Spleen (tissue), 11 donors: Measurements from ENCODE around the gene CUBN. TPM values are rescaled to one million over a fixed set of nuclear protein-coding genes. Genes with fewer than 3 reads are reported as not detected.
A peak's percentile ranks its signal among the peaks of the same experiment; 100 is the strongest.

Experiments
- DNase-seq: peaks from one replicate; pipeline ENCODE4 v3.0.0-alpha.2; 2020
- H3K27ac ChIP-seq, 8 donors: fragments of 200-600 bp; sonication (generic) in 7 of 8; 1 replicate in 4 of 8; 2 replicates in 4 of 8; pipeline versions ENCODE4 v1.5.0 to v1.8.0; 2016 to 2021; ENCODE audit warnings: inconsistent platforms in 4 of 8, mild to moderate bottlenecking in 4 of 8, moderate library complexity in 1 of 8
- H3K27me3 ChIP-seq, 7 donors: fragments of 200-600 bp; sonication (generic) in 6 of 7; replicated peaks in 1 of 7; 1 replicate in 4 of 7; 2 replicates in 3 of 7; pipeline versions ENCODE4 v1.5.0 to v1.8.0; 2016 to 2021; ENCODE audit warnings: inconsistent platforms in 3 of 7, mild to moderate bottlenecking in 1 of 7
- H3K36me3 ChIP-seq, 6 donors: fragments of 200-600 bp; sonication (generic) in 5 of 6; 1 replicate in 4 of 6; 2 replicates in 2 of 6; pipeline versions ENCODE4 v1.5.0 to v1.8.0; 2016 to 2021; ENCODE audit warnings: inconsistent platforms in 2 of 6
- H3K4me1 ChIP-seq, 6 donors: fragments of 200-600 bp; sonication (generic) in 5 of 6; 1 replicate in 3 of 6; 2 replicates in 3 of 6; pipeline versions ENCODE4 v1.5.0 to v1.8.0; 2016 to 2021; ENCODE audit warnings: inconsistent platforms in 3 of 6
- H3K4me3 ChIP-seq, 8 donors: fragments of 200-600 bp; sonication (generic) in 7 of 8; 1 replicate in 4 of 8; 2 replicates in 4 of 8; pipeline versions ENCODE4 v1.5.0 to v1.8.0; 2016 to 2021; ENCODE audit warnings: inconsistent platforms in 4 of 8, mild to moderate bottlenecking in 4 of 8, moderate library complexity in 2 of 8
- H3K9me3 ChIP-seq, 8 donors: fragments of 200-600 bp; sonication (generic) in 7 of 8; 1 replicate in 4 of 8; 2 replicates in 4 of 8; pipeline versions ENCODE4 v1.5.0 to v1.8.0; 2016 to 2021; ENCODE audit warnings: inconsistent platforms in 4 of 8
- POLR2A ChIP-seq, 3 donors: fragments of 450-650 bp; IDR thresholded peaks; one replicate each; pipeline ENCODE4 v1.5.1; 2017; ENCODE audit warnings: antibody characterized with exemption in 3 of 3, mild to moderate bottlenecking in 1 of 3
- POLR2AphosphoS5 ChIP-seq, 3 donors: sonication (generic); formaldehyde crosslinking; IDR thresholded peaks; one replicate each; pipeline ENCODE4 v1.5.1; 2017; ENCODE audit warnings: antibody characterized with exemption in 3 of 3
- WGBS, 5 donors: extraction: QIAGEN DNeasy Blood & Tissue Kit in 3 of 5; methylation state at CpG; one replicate each; pipeline versions ENCODE4 v1.1.5 to v1.1.7; 2013 to 2018; 5-methylcytosine and 5-hydroxymethylcytosine counted together
- intact Hi-C: fragments of 100-400 bp; cut with DNase I; formaldehyde crosslinking; loops from one replicate; pipeline ENCODE4 v1.15.0; 2023; ENCODE audit warnings: low total_unique reads
- polyA plus RNA-seq, 3 donors: library from polyadenylated mRNA; stranded (reverse); fragments of 200-250 nt; gene quantifications; one replicate each; pipeline ENCODE4 v1.2.1, GENCODE V29; 2013
- total RNA-seq, 7 donors: library from RNA; depleted of rRNA in 3 of 7; stranded (reverse); fragments of >200 nt in 3 of 7; fragmentation: NEBNext Ultra II Directional in 4 of 7; extraction: Animal tissue kit (Norgen Biotek cat#: 25700) in 4 of 7; gene quantifications; one replicate each; pipeline versions ENCODE4 v1.1.0 to v1.2.1, GENCODE V29; 2016 to 2021
- TF ChIP-seq, protein P1 (sequence below), 11 experiments: fragments of 200-600 bp in 7 of 11; fragments of 450-650 bp in 4 of 11; sonication (generic) in 4 of 11; IDR thresholded peaks in 8 of 11; conservative IDR thresholded peaks in 3 of 11; 1 replicate in 7 of 11; 2 replicates in 4 of 11; pipeline versions ENCODE4 v1.4.0 to v1.8.0; 2016 to 2021; ENCODE audit warnings: antibody characterized with exemption in 11 of 11, inconsistent platforms in 4 of 11, mild to moderate bottlenecking in 1 of 11
- donor health status: healthy with polysubstance abuse.
- donor health status: DM: no; HTN: no; CAD: no; lungs with moderate emphysema.
- donor health status: DM: no; HTN: no; CAD: no.
- donor health status: Bipolar disorder and iron deficiency.
- donor health status: healthy.
- donor health status: DM: no; HTN: no; CAD: no.
- donor health status: DM: yes; HTN: yes; CAD: no.

The CUBN gene
- total and polyA plus RNA-seq, 10 donors = 0.24 to 12.1 (median 5.4) TPM

DNA sequence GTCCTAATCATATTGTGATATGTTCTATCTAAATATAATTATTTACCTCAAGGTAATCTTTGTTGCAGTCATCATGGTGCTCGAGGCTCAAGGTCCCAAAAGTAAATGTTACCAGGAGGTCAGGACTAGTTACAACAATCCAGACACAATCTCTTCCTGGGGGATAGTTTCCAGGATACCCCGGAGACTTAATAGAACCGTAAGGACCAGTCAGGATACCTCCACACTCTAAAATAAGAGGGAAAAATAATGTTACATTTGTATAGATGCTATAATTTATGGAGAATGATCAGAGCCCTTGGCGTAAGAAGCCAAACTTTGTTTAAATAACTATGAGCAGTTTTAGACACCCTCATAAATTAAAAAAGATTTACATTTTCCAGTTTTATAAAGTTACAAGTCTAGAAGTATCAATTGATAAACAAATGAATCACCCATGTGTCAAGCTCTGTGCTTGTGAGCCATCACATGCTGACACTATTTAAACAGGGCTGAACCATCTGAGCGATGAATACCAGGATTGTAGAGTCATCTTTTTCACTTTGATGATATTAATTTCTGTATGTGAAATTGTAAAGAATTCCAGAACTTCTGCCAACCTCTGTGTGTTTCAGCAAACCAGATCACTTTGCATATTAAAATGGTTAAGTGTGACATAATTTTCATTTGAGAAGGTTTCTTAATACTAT is 41.3 kb downstream of the CUBN start:
- 83 to 94% (median 92%) methylated on average over 5 of the region's 5 CpGs for WGBS, 5 donors
- peaks cover 0 to 18% (median 6%) of the 10 kb centered on the region in 6 donors for H3K4me1 ChIP-seq
- no peak for DNase-seq
- H3K27ac ChIP-seq = no peak overlapping the region
- no peaks in the 10 kb centered on the region for H3K27me3 ChIP-seq
- H3K36me3 ChIP-seq = peaks cover 0 to 11% (median 0%) of the 10 kb centered on the region in 6 donors
- no peak for TF ChIP-seq POLR2A (IDR thresholded peaks at IDR 0.05)
- no peak for TF ChIP-seq POLR2AphosphoS5 (IDR thresholded peaks at IDR 0.05)
- TF ChIP-seq, protein P1, sequence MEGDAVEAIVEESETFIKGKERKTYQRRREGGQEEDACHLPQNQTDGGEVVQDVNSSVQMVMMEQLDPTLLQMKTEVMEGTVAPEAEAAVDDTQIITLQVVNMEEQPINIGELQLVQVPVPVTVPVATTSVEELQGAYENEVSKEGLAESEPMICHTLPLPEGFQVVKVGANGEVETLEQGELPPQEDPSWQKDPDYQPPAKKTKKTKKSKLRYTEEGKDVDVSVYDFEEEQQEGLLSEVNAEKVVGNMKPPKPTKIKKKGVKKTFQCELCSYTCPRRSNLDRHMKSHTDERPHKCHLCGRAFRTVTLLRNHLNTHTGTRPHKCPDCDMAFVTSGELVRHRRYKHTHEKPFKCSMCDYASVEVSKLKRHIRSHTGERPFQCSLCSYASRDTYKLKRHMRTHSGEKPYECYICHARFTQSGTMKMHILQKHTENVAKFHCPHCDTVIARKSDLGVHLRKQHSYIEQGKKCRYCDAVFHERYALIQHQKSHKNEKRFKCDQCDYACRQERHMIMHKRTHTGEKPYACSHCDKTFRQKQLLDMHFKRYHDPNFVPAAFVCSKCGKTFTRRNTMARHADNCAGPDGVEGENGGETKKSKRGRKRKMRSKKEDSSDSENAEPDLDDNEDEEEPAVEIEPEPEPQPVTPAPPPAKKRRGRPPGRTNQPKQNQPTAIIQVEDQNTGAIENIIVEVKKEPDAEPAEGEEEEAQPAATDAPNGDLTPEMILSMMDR (IDR thresholded peaks at IDR 0.05 in 8 of 11, conservative IDR thresholded peaks at IDR 0.05 in 3 of 11) = no peak
- H3K4me3 ChIP-seq = no peak overlapping the region
- intact Hi-C loops = no loop called here
- no peaks in the 10 kb centered on the region for H3K9me3 ChIP-seq

DNA sequence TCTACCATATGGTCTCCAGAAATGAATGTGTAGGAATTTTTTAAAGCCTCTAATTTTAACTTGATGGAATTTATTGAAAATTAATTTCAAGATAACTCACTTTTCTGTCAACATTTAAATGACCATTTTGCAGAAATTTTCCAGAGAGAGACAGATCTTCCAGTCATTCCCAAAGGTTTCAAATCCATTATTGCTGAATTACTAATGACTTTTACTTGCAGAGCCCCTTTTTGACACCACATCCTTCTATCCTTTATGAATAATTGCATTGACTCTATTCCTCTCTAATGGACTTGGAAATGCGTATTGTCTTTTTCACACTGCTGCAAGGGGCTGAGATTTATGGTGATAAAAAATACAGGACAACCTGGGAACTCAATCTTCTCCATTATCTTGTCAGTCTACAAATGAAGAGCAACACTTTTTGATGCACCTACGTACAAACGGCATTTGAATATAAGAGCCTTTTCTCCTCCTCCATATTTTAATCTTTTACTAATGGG is 42.7 kb downstream of the CUBN start:
- Histone ChIP-seq H3K36me3 (peaks cover 0 to 11% (median 0%) of the 10 kb centered on the region in 6 donors), H3K27ac (no peak overlapping the region), H3K27me3 (no peaks in the 10 kb centered on the region), H3K4me3 (no peak overlapping the region), H3K4me1 (peaks cover 0 to 18% (median 6%) of the 10 kb centered on the region in 6 donors), H3K9me3 (no peaks in the 10 kb centered on the region)
- TF ChIP-seq POLR2AphosphoS5 (IDR thresholded peaks at IDR 0.05) (no peak), POLR2A (IDR thresholded peaks at IDR 0.05) (no peak)
- TF ChIP-seq, protein P1 (IDR thresholded peaks at IDR 0.05 in 8 of 11, conservative IDR thresholded peaks at IDR 0.05 in 3 of 11) = no peak
- DNase-seq = no peak
- WGBS, 5 donors = 95 to 100% (median 95%) methylated on average over 3 of the region's 3 CpGs
- intact Hi-C loops = no loop called here

DNA sequence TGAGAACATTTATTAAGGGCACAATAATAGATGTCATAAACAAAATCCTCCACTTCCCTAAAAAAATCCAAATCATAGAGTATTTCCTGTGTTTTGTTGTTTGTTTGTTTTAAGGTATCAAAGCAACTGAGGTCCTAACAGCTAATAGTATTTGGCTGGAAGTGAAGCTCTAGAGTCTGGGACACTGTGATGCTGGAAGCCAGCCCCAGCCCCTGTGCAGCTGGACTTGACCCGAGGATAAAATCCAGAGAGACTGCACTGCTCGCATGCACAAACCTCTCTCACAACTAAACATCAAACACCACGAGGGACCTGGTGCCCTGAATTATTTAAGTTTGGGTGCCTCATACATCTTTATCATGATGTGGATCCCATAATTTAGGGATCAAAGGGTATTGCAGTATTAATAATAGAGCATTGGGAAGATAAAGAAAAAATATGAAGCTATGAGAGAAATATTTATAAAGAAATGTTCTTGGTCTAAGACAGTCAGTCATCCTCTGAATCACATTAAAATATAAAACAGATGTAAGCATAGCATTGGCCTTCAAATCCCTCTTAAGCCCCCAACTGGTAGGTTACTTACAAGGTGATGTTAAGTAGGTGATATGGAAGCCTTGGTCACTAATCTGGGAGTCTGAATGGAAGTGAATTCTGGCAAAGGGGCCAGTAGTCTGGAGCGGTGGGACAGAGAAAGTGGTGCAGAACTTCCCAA is 44.4 kb downstream of the CUBN start:
- H3K9me3 ChIP-seq = no peaks in the 10 kb centered on the region
- intact Hi-C loops = no loop called here
- peaks cover 0 to 18% (median 6%) of the 10 kb centered on the region in 6 donors for H3K4me1 ChIP-seq
- DNase-seq = no peak
- H3K27me3 ChIP-seq = no peaks in the 10 kb centered on the region
- peaks cover 0 to 11% (median 0%) of the 10 kb centered on the region in 6 donors for H3K36me3 ChIP-seq
- WGBS, 5 donors = 65 to 85% (median 82%) methylated on average over 4 of the region's 4 CpGs
- peak overlapping the region in 1 of 8 donors; percentile 5 for H3K27ac ChIP-seq
- TF ChIP-seq, protein P1 (IDR thresholded peaks at IDR 0.05 in 8 of 11, conservative IDR thresholded peaks at IDR 0.05 in 3 of 11) = no peak
- TF ChIP-seq POLR2A (IDR thresholded peaks at IDR 0.05) (no peak), POLR2AphosphoS5 (IDR thresholded peaks at IDR 0.05) (no peak)
- H3K4me3 ChIP-seq = no peak overlapping the region

DNA sequence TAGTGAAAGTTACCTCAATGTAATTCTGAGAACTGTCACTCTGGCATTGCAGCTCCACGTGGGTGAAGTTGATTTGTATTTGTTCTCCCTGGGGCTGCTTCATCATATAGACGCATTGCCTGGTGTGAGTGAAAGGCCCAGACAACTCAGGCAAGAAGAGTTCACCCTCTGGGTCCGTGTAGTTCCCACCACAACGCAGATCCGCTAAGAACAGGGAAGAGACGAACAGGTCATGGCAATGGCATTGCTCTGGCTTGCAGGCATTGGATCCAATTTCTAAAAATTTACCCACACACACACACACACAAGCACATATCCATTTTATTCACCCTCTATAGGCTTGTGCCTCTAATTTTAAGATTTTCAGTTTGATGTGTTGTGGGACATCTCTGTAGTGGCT is 45.4 kb downstream of the CUBN start:
- H3K9me3 ChIP-seq = no peaks in the 10 kb centered on the region
- no peaks in the 10 kb centered on the region for H3K27me3 ChIP-seq
- DNase-seq = no peak
- WGBS, 5 donors = 84 to 97% (median 91%) methylated on average over 6 of the region's 6 CpGs
- peaks cover 0 to 11% (median 0%) of the 10 kb centered on the region in 6 donors for H3K36me3 ChIP-seq
- TF ChIP-seq POLR2AphosphoS5 (IDR thresholded peaks at IDR 0.05) = no peak
- TF ChIP-seq POLR2A (IDR thresholded peaks at IDR 0.05) = no peak
- TF ChIP-seq, protein P1 (IDR thresholded peaks at IDR 0.05 in 8 of 11, conservative IDR thresholded peaks at IDR 0.05 in 3 of 11) = no peak
- H3K4me3 ChIP-seq = no peak overlapping the region
- intact Hi-C loops = no loop called here
- H3K27ac ChIP-seq = peak overlapping the region in 1 of 8 donors; percentile 5
- H3K4me1 ChIP-seq = peaks cover 0 to 18% (median 6%) of the 10 kb centered on the region in 6 donors
